Bronchial epithelial cell (primary cell): ENCODE data around the gene PARP3. TPM values are rescaled to one million over a fixed set of nuclear protein-coding genes. Genes with fewer than 3 reads are reported as not detected.
A peak's percentile ranks its signal among the peaks of the same experiment; 100 is the strongest.

ENCODE experiments used
- DNase-seq: peaks from one replicate; pipeline ENCODE4 v3.0.0-alpha.2; 2010; ENCODE audit warnings: low read depth
- FAIRE-seq: peaks from 2 replicates; lab custom pipeline; 2011; peaks lifted over from hg19 to GRCh38; lab: Jason Lieb, UNC
- H3K27me3 ChIP-seq: 2 replicates; pipeline ENCODE4 v1.5.1; 2011; ENCODE audit warnings: low read length; ENCODE audit not compliant: control insufficient read depth, insufficient read depth
- H3K36me3 ChIP-seq: 2 replicates; pipeline ENCODE4 v1.5.1; 2011; ENCODE audit warnings: low read length; ENCODE audit not compliant: control insufficient read depth, insufficient read depth
- H3K4me3 ChIP-seq: 2 replicates; pipeline ENCODE4 v1.5.1; 2011; ENCODE audit warnings: mild to moderate bottlenecking, low read depth, low read length, control low read depth
- total RNA-seq: library from RNA; depleted of rRNA; stranded (reverse); fragments of >200 nt; gene quantifications from 2 replicates; pipeline ENCODE4 v1.2.1, GENCODE V29; 2014
- TF ChIP-seq, protein P1 (sequence below): IDR thresholded peaks from 2 replicates; pipeline ENCODE4 v1.5.1; 2011; ENCODE audit warnings: mild to moderate bottlenecking, moderate library complexity, low read length, control low read depth, inconsistent platforms; ENCODE audit not compliant: insufficient read depth, severe bottlenecking

PARP3 gene
- total RNA-seq, 1 donor from 2014 or later: 5.0 TPM

GRCh38 chr3:51978143-51978502 is 36.0 kb downstream of the PARP3 start:
- Histone ChIP-seq H3K36me3 (no peaks in the 10 kb centered on the region), H3K4me3 (no peak overlapping the region), H3K27me3 (no peaks in the 10 kb centered on the region)
- no peak for FAIRE-seq
- TF ChIP-seq, protein P1, sequence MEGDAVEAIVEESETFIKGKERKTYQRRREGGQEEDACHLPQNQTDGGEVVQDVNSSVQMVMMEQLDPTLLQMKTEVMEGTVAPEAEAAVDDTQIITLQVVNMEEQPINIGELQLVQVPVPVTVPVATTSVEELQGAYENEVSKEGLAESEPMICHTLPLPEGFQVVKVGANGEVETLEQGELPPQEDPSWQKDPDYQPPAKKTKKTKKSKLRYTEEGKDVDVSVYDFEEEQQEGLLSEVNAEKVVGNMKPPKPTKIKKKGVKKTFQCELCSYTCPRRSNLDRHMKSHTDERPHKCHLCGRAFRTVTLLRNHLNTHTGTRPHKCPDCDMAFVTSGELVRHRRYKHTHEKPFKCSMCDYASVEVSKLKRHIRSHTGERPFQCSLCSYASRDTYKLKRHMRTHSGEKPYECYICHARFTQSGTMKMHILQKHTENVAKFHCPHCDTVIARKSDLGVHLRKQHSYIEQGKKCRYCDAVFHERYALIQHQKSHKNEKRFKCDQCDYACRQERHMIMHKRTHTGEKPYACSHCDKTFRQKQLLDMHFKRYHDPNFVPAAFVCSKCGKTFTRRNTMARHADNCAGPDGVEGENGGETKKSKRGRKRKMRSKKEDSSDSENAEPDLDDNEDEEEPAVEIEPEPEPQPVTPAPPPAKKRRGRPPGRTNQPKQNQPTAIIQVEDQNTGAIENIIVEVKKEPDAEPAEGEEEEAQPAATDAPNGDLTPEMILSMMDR: no peak
- DNase-seq: no peak

GRCh38 chr3:51980253-51980652 is 38.1 kb downstream of the PARP3 start:
- FAIRE-seq: no peak
- TF ChIP-seq, protein P1: no peak
- Histone ChIP-seq H3K27me3 (no peaks in the 10 kb centered on the region), H3K36me3 (peaks cover 1% of the 10 kb centered on the region), H3K4me3 (no peak overlapping the region)
- no peak for DNase-seq

- DNase-seq (no peak), FAIRE-seq (peak; percentile 7)
- Histone ChIP-seq H3K36me3 (peaks cover 3% of the 10 kb centered on the region), H3K27me3 (no peaks in the 10 kb centered on the region), H3K4me3 (peak overlapping the region; percentile 63)
- TF ChIP-seq, protein P1: peak; percentile 76
Observed at GRCh38 chr3:51982352-51982837, 40.2 kb downstream of the PARP3 start.

DNA sequence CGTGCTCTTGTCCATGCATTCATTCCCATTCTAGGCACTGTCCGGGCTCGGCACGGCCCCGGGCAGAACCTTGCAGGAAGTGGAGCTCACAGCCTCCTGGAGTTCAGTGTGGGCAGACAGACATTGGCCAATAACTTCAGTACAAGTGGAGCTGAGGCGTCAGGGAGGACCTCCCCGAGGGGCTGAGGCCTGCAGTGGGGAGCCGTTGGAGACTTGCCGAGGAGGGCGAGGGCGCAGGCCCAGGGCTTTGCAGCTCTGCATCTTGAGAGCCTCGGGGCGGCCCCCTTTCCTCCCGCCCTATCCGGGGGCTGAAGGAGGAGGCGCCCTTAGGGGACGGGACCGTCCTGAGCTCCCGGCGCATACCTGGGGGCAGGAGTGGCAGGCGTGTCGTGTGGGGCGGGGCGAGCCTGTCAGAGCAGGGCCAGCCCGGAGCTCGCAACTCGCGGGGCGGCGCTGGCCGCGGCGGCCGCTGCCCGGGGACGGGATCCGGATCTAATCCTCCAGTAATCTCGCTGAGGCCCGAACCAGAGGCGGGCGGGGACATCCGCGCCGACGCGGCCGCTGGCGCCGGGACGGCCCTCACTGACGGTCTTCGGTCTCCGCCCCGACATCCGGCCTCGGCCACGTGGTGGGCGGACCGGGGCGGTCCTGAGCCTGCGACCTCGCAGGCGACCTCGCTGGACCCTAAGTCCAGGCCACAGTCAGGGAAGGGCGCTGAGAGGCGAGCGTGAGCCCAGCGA is 40.8 kb downstream of the PARP3 start, which contains the start of gene ACY1:
Gene ACY1, plus strand, starts transcription at position 698 of the 740 bp plus-strand sequence. CDS start 530 bp downstream, outside the sequence.
- H3K27me3 ChIP-seq: no peaks in the 10 kb centered on the region
- DNase-seq (peak; percentile 83), FAIRE-seq (no peak)
- H3K4me3 ChIP-seq: peak within 1 kb of the TSS; percentile 63
- H3K36me3 ChIP-seq: peaks cover 3% of the 10 kb centered on the region
- TF ChIP-seq, protein P1: no peak

DNA sequence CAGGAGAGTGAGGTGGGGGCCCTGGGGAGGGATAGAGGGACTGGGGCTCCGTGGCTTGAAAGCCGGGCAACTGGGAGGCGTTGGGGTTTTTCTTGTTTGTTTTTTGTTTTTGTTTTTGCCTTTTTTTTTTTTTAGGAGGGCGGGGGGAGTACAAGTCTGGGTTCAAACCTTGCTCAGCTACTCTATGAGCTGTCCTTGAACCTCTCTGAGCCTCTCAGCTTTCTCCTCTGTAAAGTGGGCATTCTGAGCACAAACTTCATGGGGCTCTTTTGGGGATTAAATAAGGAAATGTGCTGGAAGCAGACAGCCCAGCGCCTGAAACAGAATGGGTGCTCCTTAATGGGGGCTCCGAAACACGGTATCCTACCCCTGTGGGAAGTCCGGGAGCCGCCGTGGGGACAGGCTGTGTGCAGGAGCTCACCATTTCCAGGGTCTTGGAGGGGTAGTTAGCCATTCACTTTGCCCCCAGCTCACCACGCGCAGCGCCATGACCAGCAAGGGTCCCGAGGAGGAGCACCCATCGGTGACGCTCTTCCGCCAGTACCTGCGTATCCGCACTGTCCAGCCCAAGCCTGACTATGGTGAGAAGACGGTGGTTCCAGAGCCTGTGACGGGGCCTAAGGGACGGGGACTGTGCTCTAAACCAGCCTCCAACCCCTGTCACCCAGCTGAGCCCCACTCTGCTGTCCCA is 41.6 kb downstream of the PARP3 start:
- Histone ChIP-seq H3K27me3 (no peaks in the 10 kb centered on the region), H3K36me3 (peaks cover 3% of the 10 kb centered on the region), H3K4me3 (peak overlapping the region; percentile 63)
- no peak for DNase-seq
- TF ChIP-seq, protein P1: no peak
- no peak for FAIRE-seq
